SK-N-MC (cell line): ENCODE data around the gene GATM.

Source experiments
- EZH2 ChIP-seq: fragments of 200-600 bp; sonication (generic); IDR thresholded peaks from one replicate; pipeline ENCODE4 v1.6.1; 2017; ENCODE audit warnings: antibody characterized with exemption
- FOXP2 ChIP-seq: optimal IDR thresholded peaks from 2 replicates; pipeline ENCODE3; 2011; ENCODE audit warnings: mild to moderate bottlenecking, moderate library complexity; ENCODE audit not compliant: insufficient read depth; ENCODE audit errors: extremely low read length, control extremely low read depth

DNA sequence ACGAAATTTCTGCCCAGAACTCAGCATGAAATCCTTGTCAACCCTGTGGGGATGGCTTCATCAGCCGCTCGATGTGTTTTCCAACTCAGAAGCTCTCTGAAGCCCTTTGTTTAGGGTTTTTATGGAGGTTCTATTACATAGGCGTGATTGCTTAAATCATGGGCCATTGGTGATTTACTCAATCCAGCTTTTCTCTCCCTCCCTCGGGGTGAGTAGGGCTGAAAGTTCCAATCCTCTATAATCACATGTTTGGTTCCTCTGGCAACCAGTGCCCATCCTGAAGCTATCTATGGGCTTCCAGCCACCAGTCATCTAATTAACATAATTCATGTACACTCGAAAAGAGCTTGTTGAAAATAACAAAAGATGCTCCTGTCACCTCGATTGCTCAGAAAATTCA is 51.6 kb downstream of the GATM start:
- TF ChIP-seq EZH2 (no peak), FOXP2 (no peak)
